Heart right ventricle (tissue), 16 donors: ENCODE results near the gene ORAI3. TPM values are rescaled to one million over a fixed set of nuclear protein-coding genes. Genes with fewer than 3 reads are reported as not detected.

Experiments used
- ATAC-seq, 8 donors: fragments of 200-7000 bp; cut with Tn5 transposase; one replicate each; pipeline ENCODE4 v1.9.1; 2020; ENCODE audit warnings: mild to moderate bottlenecking in 8 of 8, moderate library complexity in 8 of 8, moderate number of reproducible peaks in 1 of 8
- DNase-seq, 2 donors: peaks; one replicate each; pipeline ENCODE4 v3.0.0-alpha.2; 2020
- H3K27ac ChIP-seq, 10 donors: fragments of 200-600 bp; sonication (generic) in 2 of 10; one replicate each; pipeline versions ENCODE4 v1.5.0 to v1.8.0; 2020 to 2022; ENCODE audit warnings: mild to moderate bottlenecking in 3 of 10
- H3K27me3 ChIP-seq, 7 donors: fragments of 200-600 bp; one replicate each; pipeline ENCODE4 v1.8.0; 2021 to 2022; ENCODE audit warnings: mild to moderate bottlenecking in 2 of 7
- H3K36me3 ChIP-seq, 9 donors: fragments of 200-600 bp; sonication (generic) in 1 of 9; one replicate each; pipeline versions ENCODE4 v1.5.0 to v1.8.0; 2020 to 2022; ENCODE audit warnings: mild to moderate bottlenecking in 2 of 9
- H3K4me1 ChIP-seq, 9 donors: fragments of 200-600 bp; sonication (generic) in 1 of 9; one replicate each; pipeline versions ENCODE4 v1.5.0 to v1.8.0; 2020 to 2022; ENCODE audit warnings: mild to moderate bottlenecking in 4 of 9
- H3K4me3 ChIP-seq, 10 donors: fragments of 200-600 bp; sonication (generic) in 2 of 10; one replicate each; pipeline versions ENCODE4 v1.5.0 to v1.8.0; 2020 to 2022; ENCODE audit warnings: mild to moderate bottlenecking in 7 of 10, moderate library complexity in 2 of 10
- H3K9me3 ChIP-seq, 11 donors: fragments of 200-600 bp in 10 of 11; sonication (generic) in 2 of 11; one replicate each; pipeline versions ENCODE4 v1.5.0 to v1.8.0; 2013 to 2022; ENCODE audit warnings: mild to moderate bottlenecking in 2 of 11, control low read depth in 1 of 11, moderate library complexity in 1 of 11
- WGBS, 2 donors: extraction: QIAGEN DNeasy Blood & Tissue Kit; methylation state at CpG; one replicate each; pipeline ENCODE4 v1.1.7; 2013; ENCODE audit warnings: inconsistent platforms in 1 of 2; 5-methylcytosine and 5-hydroxymethylcytosine counted together
- intact Hi-C, 10 donors: fragments of 100-400 bp; cut with DNase I; formaldehyde crosslinking; loops; one replicate each; pipeline versions ENCODE4 v1.11.1 to v1.14.2; 2022
- polyA plus RNA-seq, 2 donors: library from polyadenylated mRNA; stranded (reverse); fragments of 200-250 nt; gene quantifications; one replicate each; pipeline ENCODE4 v1.2.3, GENCODE V29; 2013
- total RNA-seq, 10 donors: library from RNA; stranded (reverse); fragmentation: NEBNext Ultra II Directional in 3 of 10; extraction: Animal tissue kit (Norgen Biotek cat#: 25700) in 3 of 10; gene quantifications; one replicate each; pipeline versions ENCODE4 v1.2.1 to v1.2.4, GENCODE V29; 2021 to 2023
- TF ChIP-seq, protein P1 (sequence below), 9 donors: fragments of 200-600 bp; sonication (generic) in 2 of 9; IDR thresholded peaks; one replicate each; pipeline versions ENCODE4 v1.5.0 to v1.8.0; 2021 to 2022; ENCODE audit warnings: antibody characterized with exemption in 9 of 9, mild to moderate bottlenecking in 5 of 9, moderate library complexity in 1 of 9
- donor health status: Arrhythmogenic right ventricular cardiomyopathy.
- donor health status: ischemic (EF 13 %, LVEDD 7.1; RV severe dilation, severe dysfunction).
- donor health status: healthy with polysubstance abuse.
- donor health status: DM: no; HTN: yes; CAD: no.
- donor health status: DM: no; HTN: no; CAD: no.
- donor health status: ischemic (EF 25% LVEDD 6.9; RV normal size, moderate dysfunction).
- donor health status: ischemic (EF 25% LVEDD 5.7; RV mildly dilated, moderate dysfunction).
- donor health status: healthy.
- donor health status: DM: yes; HTN: yes; CAD: no.
- donor health status: Ischemic cardiomyopathy.
- donor health status: ischemic (EF 35%, LVEDD 5.7; RV mildly dilated, moderate dysfunction).
- donor health status: nonischemic (EF 11% LVEDD 7.7; RV severe dilation, severe dysfunction).
- donor health status: DM: yes; HTN: yes; CAD: no.
- donor health status: PGD.
- donor health status: ischemic (EF 29% LVEDD 5.4; RV normal size, mild dysfunction).
- donor health status: nonischemic (EF 23%, LVEDD 6.1; RV moderate dilation, normal function).

Gene ORAI3
- total and polyA plus RNA-seq, 12 donors = 7.8 to 19.8 (median 11.4) TPM

DNA sequence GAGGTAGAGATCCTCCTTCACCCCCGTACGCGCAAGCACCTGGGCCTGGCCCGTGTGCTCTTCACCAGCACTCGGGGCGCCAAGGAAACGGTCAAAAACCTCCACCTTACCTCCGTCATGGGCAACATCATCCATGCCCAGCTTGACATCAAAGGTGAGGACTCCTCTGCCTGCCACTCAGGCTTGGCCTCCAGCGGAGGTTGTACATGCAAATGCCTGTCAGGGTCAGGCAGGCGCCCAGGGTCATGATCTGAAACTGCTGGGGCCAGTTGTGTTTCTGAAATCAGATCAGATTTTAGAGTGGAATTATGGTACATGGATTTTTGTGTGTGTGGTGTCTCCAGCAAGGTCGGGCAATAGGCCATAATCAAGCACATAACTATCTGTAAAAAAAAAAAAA is 12.5 kb downstream of the ORAI3 start:
- TF ChIP-seq, protein P1, sequence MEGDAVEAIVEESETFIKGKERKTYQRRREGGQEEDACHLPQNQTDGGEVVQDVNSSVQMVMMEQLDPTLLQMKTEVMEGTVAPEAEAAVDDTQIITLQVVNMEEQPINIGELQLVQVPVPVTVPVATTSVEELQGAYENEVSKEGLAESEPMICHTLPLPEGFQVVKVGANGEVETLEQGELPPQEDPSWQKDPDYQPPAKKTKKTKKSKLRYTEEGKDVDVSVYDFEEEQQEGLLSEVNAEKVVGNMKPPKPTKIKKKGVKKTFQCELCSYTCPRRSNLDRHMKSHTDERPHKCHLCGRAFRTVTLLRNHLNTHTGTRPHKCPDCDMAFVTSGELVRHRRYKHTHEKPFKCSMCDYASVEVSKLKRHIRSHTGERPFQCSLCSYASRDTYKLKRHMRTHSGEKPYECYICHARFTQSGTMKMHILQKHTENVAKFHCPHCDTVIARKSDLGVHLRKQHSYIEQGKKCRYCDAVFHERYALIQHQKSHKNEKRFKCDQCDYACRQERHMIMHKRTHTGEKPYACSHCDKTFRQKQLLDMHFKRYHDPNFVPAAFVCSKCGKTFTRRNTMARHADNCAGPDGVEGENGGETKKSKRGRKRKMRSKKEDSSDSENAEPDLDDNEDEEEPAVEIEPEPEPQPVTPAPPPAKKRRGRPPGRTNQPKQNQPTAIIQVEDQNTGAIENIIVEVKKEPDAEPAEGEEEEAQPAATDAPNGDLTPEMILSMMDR (IDR thresholded peaks at IDR 0.05) = no peak
- H3K27me3 ChIP-seq = no peaks in the 10 kb centered on the region
- H3K36me3 ChIP-seq = peaks cover 0 to 77% (median 71%) of the 10 kb centered on the region in 9 donors
- WGBS, 2 donors = 95 to 96% methylated on average over 11 of the region's 11 CpGs
- H3K9me3 ChIP-seq = no peaks in the 10 kb centered on the region
- ATAC-seq (no peak), DNase-seq (no peak)
- peaks cover 6 to 18% (median 17%) of the 10 kb centered on the region in 9 donors for H3K4me1 ChIP-seq
- H3K4me3 ChIP-seq = no peak overlapping the region
- H3K27ac ChIP-seq = no peak overlapping the region
- intact Hi-C loops = no loop called here

DNA sequence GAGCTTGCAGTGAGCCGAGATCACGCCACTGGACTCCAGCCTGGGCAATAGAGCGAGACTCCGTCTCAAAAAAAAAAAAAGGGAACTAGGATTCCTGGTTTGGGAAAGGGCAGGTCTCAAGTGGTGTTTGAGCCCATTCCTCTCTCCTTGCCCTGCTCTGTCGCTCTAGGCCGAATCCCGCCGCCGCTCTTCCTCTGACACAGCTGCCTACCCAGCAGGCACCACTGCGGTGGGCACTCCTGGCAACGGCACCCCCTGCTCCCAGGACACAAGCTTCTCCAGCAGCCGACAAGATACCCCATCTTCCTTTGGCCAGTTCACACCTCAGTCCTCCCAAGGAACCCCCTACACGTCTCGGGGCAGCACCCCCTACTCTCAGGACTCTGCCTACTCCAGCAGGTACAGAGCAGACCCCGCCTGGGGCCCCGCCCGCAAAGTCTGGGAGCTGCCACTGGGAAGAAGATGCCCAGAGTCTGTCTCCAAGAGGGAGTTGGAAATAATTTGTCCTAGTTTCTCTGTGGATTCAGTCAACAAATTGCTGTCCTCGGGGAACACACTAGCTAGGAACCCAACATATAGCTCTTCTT is 15.2 kb downstream of the ORAI3 start:
- WGBS, 2 donors = 92 to 97% methylated on average over 18 of the region's 18 CpGs
- Histone ChIP-seq H3K9me3 (no peaks in the 10 kb centered on the region), H3K27me3 (no peaks in the 10 kb centered on the region), H3K36me3 (peaks cover 0 to 100% (median 97%) of the 10 kb centered on the region in 9 donors), H3K4me1 (peaks cover under 1 to 5% (median 4%) of the 10 kb centered on the region in 9 donors), H3K4me3 (no peak overlapping the region), H3K27ac (no peak overlapping the region)
- no peak for DNase-seq
- no peak for ATAC-seq
- intact Hi-C loops = no loop called here
- TF ChIP-seq, protein P1 (IDR thresholded peaks at IDR 0.05) = no peak

DNA sequence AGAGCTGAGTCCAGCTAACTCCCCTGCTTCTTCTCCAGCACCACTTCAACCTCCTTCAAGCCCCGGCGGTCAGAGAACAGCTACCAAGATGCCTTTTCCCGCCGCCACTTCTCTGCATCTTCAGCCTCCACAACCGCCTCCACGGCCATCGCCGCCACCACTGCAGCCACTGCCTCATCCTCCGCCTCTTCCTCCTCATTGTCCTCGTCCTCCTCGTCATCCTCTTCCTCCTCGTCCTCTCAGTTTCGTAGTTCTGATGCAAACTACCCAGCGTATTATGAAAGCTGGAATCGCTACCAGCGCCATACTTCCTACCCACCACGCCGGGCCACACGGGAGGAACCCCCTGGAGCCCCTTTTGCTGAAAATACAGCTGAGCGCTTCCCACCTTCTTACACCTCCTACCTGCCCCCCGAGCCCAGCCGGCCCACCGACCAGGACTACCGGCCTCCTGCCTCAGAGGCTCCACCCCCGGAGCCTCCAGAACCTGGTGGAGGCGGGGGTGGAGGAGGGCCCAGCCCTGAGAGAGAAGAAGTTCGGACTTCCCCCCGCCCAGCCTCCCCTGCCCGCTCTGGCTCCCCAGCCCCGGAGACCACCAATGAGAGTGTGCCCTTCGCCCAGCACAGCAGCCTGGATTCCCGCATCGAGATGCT is 15.8 kb downstream of the ORAI3 start:
- ATAC-seq (peak in 1 of 8 donors; percentile 23), DNase-seq (no peak)
- Histone ChIP-seq H3K4me1 (no peaks in the 10 kb centered on the region), H3K4me3 (no peak overlapping the region), H3K27me3 (no peaks in the 10 kb centered on the region), H3K27ac (no peak overlapping the region), H3K9me3 (no peaks in the 10 kb centered on the region), H3K36me3 (peaks cover 0 to 100% (median 96%) of the 10 kb centered on the region in 9 donors)
- WGBS, 2 donors = 89 to 90% methylated on average over 33 of the region's 33 CpGs
- TF ChIP-seq, protein P1 (IDR thresholded peaks at IDR 0.05) = no peak
- intact Hi-C loops = no loop called here

DNA sequence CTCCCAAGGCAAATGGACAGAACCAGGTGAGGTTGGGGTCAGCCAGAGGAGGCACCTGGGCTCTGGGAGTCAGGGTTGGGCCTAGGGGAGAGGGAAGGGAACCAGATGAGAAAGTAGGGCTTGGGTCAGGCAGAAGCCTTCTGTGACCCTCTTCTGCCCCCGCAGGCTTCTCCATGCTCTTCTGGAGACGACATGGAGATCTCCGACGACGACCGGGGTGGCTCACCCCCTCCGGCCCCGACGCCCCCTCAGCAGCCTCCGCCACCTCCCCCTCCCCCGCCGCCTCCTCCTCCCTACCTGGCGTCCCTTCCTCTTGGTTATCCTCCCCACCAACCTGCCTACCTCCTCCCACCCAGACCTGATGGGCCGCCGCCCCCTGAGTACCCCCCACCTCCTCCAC is 16.6 kb downstream of the ORAI3 start:
- DNase-seq (no peak), ATAC-seq (peak in 2 of 8 donors; percentile 8 to 11)
- Histone ChIP-seq H3K4me3 (no peak overlapping the region), H3K27ac (no peak overlapping the region), H3K4me1 (no peaks in the 10 kb centered on the region), H3K27me3 (no peaks in the 10 kb centered on the region), H3K36me3 (peaks cover 0 to 100% (median 92%) of the 10 kb centered on the region in 9 donors), H3K9me3 (no peaks in the 10 kb centered on the region)
- WGBS, 2 donors = 88 to 90% methylated on average over 14 to 15 of the region's 15 CpGs
- TF ChIP-seq, protein P1 (IDR thresholded peaks at IDR 0.05) = no peak
- intact Hi-C loops = no loop called here
